GM18520 (cell line): Measurements from ENCODE around the gene TARS3.
A peak's percentile ranks its signal among the peaks of the same experiment; 100 is the strongest.
"Not testable (repeated sequence)": the region's sequence is repeated elsewhere in the genome, so short reads cannot be mapped to it uniquely, and the experiment has no call there.

Experiments
- ATAC-seq: cut with Tn5 transposase; IDR thresholded peaks from one replicate; pipeline ENCODE4 v1.9.1; 2021; ENCODE audit not compliant: unreplicated experiment

Gene TARS3

DNA sequence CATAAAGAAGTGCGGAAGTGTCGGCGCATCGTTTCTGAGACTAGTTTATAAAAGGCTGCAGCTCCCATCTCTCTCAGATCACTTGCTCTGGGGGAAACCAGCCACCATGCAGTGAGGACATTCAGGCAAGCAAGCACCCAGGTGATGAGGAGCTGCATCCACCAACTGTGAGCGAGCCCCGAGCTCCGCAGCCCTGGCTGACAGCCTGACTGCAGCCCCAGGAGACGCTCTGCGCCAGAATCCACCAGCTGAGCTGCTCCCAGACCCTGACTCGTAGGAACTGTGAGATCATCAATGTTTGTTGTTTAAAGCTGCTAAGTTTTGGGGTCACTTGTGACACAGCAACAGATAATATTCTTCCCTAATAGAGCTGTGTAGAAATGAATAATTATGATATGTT, 67.1 kb downstream of the TARS3 start:
- ATAC-seq = no peak

DNA sequence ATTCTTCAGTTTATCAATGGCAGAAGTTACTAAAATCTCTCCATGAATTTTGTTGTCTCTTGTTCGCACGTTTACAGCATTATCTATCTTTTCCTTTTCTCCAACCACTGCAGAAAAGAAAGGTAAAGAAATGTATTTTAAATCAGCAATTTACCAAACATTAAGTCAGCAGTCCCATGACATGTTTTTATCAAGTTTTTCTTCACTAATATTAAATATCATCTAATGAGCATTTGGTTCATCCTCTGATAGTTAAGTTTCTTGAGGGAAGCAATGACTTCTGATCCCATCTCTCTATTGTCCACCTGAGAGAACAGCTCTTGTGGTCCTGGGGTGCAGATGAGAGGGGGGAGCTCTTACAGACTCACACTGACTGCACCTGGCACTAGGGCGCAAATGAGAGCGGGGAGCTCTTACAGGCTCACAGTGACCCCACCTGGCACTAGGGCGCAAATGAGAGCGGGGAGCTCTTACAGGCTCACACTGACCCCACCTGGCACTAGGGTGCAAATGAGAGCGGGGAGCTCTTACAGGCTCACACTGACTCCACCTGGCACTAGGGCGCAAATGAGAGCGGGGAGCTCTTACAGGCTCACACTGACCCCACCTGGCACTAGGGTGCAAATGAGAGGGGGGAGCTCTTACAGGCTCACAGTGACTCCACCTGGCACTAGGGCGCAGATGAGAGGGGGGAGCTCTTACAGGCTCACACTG, 69.5 kb downstream of the TARS3 start:
- ATAC-seq = not testable (repeated sequence)

DNA sequence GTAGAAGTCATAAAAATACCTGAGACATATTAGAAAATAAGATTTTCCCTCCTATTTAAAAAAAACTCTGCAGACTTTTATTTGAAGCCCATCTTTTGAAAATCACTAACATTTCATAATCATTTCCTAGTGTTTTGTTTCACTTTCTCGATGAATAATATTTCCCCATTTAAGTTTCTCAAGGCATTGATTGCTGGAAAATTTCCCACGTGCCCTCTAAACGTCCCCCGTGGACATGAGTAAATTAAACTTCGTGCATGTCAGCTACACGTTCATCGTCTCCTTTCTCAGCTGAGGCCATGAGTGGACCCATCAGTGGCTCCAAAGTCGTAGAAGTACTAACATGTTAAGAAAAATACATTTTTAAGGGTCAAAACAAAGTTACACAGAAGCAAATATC, 70.1 kb downstream of the TARS3 start:
- no peak for ATAC-seq

DNA sequence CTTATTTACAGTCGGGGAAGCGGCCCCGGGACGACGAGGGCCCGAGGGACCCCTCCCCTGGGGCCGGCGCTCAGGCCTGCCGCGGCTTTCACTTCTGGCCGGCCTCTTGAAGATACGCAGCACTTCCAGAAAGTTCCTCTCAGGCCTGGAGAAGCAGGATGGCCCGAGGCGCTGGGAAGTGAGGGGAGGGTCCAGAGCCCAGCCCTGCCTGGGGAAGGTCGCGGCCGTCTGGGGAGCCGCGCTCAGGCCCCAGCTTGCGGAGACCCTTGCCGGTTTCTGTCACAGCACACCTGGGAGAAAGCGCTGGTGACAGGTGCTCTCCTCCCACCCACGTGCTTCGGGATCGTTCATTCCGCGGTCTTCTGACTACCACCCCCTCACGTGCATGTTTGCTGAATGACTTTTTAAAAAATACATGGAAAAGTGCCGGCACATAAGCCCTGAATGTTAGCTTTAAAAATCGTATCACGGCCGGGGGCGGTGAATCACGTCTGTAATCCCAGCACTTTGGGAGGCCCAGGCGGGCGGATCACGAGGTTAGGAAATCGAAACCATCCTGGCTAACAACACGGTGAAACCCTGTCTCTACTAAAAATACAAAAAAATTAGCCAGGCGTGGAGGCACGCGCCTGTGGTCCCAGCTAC, 71.4 kb downstream of the TARS3 start:
- no peak for ATAC-seq

DNA sequence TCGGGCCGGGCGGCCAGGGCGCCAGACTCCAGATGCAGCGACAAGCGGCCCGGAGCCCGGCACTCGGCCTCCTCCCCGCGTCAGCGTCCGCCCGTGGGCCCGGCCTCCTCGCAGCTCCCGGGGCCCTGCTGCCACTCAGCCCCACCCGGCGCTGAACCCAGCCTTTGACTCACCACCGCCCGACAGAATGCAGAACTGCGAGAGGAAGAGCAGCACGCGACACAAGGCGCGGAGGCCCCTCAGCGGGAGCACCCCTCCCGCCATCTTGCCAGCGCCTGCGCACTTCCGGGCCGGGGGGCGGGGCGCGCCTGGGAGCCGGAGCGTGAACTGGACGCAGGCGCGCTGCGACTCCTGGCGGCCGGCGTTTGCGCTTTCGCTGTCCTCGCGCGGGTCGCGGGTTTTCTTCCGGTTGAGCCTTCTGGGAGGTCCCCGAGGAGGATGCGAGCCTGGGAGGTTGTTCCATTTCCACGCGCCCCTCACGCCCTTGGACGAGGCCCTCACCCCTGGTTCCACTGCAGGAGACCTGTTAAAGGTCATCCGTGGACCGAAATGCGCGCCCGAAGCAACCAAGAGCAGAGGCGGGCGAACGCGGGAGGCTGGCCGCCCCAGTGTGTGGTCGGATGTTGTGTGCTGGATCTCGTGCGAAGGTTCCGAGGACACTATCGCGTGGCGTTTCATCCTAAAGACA, 72.0 kb downstream of the TARS3 start, which contains the start of gene TM2D3:
TM2D3 (minus strand) TSS at position 284 of the 688 bp plus-strand sequence; CDS start at position 264, 20 bp downstream.
- peak; percentile 74 for ATAC-seq

DNA sequence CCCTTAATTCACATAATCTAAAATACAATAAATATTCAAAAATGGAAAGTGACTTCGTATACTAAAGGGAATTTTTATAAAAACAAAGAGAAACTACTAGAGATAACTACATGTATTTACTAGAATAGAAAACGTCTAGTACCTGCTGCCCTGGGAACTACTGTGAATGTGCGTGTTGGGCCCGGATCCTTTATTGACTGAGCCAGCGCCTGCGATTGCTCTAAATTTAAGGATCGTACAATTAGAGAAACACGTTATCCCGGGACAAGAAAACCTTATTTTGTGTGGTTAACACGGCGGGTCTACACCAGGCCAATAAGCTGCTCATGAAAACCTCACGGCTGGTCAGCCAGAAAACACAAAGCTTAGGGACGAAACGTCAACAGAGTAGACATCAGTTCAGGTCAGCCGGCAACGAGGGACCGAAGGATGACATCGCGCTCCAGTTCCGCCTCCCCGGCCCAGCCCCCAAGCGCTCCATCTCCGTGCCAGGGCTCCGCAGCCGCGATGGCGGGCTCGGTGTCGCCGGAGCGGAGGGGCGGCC, 72.6 kb downstream of the TARS3 start:
- ATAC-seq = peak; percentile 1

DNA sequence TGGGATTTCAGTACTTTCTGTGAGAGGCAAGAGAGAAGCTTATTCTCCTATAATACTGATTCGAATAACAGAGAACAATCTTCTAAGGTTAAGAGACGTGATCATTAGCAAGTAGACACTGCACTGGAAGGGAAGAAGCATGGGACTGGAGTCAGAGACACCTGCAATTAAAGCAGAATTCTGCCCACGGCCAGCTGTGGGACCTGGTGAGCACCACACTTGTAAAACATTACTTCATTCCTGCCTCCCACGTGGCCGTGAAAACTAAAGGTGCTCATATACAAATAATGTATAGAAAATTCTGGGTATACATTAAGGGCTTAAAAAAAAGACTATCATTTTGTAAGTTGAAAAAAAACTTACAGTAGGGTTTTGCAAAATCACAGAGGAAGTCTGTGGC, 74.1 kb downstream of the TARS3 start:
- no peak for ATAC-seq

DNA sequence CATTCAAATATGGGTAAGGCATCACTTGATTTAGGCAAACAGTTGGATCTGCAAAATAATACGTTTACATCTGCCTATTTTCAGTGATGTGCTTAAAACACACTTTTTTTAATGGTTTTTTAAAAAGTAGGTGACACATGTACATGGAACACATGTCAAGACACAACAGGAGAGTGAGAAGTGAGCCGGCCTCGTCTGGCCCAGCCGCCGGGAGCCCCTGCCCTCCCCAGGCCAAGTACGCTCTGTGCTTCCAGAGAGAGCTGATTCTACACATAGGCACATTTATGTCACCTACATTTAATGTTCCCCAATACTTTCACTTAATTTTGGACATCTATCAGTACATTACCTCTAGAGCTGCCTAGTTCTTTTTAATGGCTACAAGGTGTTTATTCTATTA, 75.9 kb downstream of the TARS3 start:
- no peak for ATAC-seq

DNA sequence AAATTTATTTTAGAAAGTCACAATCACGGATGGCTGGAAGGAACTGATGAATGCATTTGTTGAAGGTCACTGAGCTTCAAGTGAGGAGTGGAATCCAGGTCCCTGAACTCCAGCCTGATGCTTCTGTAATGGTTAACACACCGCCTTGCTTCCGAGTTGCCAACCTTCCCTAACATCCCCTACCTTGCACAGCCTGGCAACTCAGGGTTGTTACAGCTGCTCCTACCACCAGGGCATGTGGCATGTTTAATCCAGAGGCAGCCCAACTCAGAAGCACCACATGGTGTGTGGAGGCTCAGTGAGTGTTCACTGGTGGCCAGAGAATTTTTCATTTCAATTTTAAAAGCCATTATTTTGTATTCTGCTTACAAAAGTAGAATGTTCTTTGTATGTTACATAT, 77.0 kb downstream of the TARS3 start:
- ATAC-seq = no peak

DNA sequence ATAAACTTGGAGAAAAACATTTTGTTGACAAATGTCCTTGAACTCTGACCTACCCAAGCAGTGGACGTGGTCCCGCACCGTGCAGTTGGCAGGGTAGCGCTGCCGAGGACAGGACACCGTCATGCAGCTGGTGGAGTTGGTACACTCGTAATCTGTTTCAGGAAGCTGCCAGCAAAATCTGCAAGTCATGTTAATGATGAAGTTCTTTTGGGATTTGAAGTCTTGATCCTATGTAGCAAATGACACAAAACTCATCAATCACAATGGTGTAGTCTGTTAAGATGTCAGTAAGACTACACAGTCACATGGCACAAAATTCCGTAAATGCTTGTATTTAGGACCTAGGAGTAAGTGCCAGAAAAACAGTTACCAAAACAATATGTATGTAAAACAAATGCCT, 77.6 kb downstream of the TARS3 start:
- ATAC-seq = no peak

DNA sequence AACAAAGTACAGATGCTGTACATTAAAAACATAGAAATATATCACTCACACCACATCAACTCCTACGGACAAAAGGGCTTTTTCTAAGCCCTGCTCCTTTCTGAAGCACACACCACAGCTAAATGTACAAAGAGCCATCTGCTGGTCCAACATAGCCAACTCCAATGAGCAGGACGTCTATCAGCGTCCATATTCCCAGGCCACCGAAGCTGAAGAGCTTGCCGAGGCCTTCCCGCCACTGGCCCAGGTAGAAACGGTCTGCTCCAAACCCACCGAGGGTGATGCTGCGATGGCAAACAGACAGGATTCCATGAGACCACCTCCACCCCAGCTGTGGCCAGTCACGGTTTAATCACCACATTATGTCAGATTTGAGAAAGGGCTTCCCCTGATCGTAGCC, 81.9 kb downstream of the TARS3 start:
- no peak for ATAC-seq

DNA sequence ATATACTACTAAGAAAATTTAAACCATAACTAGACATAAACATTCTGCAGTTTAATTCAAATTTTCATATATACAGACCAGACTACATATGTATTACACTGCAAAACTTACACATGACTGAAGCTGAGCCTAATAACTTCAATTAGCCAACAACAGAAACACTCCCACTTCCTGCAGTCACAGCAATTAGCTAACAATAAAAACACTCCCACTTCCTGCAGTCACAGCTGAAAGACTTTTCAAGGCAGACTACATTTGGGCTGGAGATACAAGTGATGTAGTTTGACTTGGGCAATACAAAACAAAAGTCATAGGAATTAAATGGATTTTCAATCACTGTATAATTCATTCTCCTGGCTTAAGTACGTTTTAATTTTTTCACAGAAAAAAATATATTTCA, 82.4 kb downstream of the TARS3 start:
- no peak for ATAC-seq

DNA sequence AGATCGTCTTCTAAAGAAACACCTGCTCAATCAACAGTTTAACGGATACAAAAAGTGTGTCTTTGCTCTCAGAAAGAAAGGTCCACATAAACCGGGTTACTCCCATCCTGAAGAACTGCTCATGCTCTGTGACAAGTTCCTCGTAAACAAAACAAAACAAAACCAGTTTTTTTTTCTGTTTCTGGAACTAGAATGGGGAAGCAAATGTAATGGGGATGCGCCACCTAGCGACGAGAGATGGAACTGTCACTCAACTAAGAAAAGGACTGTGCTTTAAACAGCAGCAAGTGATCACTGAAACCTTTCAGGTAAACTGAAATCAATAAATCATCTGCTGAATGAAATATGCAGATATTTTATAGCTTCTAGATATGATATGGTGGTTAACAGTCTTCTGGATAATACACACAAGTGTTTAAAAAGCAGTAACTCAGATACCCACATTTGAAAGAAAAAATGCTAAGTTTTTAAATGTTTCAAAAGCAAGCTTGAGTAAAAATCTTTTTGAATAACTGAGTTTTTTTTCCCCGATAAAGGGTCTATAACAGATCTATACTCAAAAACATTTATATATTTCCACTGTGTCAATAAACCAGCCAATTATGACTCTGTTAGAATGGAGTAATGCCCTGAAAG, 83.0 kb downstream of the TARS3 start:
- no peak for ATAC-seq

DNA sequence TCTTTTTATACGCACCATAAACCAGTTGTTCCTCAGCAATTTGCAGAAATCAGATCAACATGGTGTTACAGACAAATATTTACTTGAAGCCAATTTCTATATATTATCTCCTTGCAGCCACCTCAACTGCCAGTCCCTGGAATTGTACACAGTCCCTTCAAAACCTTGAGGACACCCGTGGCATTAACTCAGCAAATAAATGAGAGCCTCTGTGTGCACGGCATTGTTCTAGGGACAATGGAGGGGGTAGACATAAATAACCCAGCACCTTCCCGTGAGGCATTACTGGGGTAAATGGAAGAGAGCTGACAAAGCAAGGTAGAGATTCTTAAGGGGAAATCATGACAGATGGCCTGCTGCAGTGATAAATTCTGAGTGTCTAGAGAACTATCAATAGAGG, 84.6 kb downstream of the TARS3 start:
- ATAC-seq = no peak

DNA sequence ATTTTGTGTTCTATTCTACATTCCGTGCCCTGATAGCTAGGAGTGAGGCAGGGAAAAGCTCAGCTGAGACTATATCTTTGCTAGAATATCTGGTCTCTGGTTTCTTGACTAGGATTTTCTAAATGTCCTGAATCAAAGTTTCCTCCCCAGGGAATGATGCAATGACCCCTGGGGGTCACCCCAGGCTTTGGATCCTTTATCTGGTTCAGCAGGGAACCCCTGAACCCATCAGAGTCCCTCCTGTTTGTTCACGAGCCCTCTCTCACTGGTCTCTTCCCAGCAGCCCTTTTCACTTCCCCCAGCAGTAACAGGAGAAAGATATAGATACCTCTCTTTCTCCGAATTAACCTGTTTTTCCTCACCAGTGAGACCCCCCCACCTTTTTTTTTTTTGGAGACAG, 86.4 kb downstream of the TARS3 start:
- no peak for ATAC-seq

DNA sequence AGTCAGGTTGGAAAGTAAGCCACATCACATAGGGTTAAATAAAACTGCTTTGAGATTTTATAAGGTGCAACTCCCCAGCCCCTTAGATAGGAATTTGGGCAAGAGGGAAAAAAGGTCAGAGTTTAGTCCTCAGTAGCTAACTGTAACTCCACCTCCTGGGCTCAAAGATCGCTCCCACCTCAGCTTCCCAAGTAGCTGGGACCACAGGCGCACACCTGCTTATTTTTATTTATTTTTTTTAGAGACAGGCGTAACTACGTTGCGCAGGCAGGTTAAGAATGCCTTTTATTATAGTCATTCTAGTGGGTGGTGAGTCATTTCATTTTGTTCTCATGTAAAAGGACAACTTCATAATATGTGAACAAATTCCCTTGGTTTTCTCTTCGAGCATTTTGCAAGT, 86.8 kb downstream of the TARS3 start:
- ATAC-seq = no peak

DNA sequence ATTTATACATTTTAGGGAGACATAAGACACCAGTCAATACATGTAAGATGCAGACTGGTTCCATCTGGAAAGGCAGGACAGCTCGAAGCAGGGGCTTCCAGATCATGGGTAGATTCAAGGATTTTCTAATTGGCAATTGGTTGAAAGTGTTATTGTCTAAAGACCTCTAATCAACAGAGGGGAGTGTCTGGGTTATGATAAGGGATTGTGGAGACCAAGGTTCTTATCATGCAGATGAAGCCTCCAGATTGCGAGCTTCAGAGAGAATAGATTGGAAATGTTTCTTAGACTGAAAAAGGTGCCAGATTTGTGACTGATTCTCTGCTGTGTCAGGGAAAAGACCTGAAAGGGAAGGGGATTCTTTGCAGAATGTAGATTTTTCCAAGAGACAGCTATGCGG, 87.2 kb downstream of the TARS3 start:
- ATAC-seq = no peak

DNA sequence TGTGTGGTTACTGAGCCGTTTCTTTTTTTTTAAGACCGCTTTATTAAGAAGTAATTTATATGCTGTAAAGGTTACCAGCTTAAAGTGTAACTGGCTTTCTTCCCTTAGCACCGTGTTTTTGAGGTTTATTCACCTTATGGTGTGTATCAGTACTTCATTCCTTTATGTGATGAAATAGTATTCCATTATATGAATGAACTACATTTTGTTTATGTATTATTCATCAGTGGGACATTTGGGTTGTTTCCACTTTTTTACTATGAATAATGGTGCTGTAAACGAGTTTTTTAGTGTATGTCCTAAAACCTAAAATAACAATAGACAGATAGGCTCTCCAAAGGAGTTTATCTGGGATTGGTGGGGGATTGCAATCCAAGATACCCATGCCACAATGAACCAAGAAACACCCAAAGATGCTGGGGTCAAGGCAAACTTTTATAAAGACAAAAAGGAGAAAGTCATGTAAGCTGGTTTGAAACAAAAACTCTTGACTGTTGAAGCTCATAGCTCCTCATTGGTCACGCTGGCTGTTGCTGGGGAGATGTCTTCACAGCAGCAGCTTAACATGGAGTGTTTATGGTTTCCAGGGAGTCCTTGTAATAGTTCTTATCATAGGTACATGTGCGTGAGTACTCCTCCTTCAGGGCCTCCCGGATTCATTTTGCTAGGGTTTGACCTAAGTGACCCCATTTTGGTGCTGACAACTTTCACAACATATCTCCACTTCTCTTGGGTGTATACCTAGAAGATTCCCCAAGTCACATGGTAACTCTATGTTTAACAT, 88.1 kb downstream of the TARS3 start:
- no peak for ATAC-seq

DNA sequence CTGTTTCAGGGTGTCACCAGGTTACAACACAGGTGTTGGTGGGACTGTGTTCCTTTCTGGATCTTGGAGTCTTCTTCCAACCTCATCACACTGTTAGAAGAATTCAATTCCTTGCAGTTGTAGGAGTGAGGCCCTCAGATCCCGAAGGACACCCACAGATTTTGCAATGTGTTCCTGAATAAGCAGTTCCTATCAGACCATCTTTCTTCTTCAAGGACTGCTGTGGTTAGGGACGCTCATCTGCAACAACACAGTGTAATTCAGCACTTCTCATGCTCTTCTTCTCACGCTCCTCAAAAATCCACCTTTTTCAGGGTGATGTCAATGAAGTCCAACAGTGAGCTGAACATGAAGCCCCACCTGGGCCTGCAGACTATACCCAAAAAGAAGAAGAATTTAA, 90.9 kb downstream of the TARS3 start:
- no peak for ATAC-seq

DNA sequence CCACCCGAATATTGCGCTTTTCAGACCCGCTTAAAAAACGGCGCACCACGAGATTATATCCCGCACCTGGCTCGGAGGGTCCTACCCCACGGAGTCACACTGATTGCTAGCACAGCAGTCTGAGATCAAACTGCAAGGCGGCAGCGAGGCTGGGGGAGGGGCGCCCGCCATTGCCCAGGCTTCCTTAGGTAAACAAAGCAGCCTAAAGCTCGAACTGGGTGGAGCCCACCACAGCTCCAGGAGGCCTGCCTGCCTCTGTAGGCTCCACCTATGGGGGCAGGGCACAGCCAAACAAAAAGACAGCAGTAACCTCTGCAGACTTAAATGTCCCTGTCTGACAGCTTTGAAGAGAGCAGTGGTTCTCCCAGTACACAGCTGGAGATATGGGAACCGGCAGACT, 97.5 kb downstream of the TARS3 start:
- ATAC-seq = not testable (repeated sequence)

DNA sequence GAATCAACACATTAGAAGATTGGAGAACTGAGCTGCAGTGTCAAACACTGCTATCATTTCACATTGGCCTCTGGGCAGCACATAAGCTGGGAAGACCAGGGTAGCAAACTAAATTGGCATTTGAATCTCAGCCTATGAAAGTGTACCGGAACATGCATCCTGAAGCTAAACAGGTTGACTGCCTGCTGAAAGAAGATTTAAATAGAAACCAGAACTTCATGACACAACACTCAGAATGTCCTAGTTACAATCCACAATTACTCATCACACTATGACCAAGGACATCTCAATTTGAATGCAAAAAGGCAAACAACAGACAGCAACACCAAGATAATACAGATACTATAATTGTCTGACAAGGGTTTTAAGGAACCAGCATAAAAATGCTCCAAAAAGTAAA, 98.3 kb downstream of the TARS3 start:
- no peak for ATAC-seq
